Astrocyte of the spinal cord (primary cell): ENCODE results near the gene NELFE.

Source experiments
- DNase-seq: peaks from one replicate; pipeline ENCODE4 v3.0.0; 2011; ENCODE audit warnings: low read depth, low spot score
- H3K4me3 ChIP-seq: 2 replicates; pipeline ENCODE4 v1.5.1; 2011; ENCODE audit warnings: low read depth, mild to moderate bottlenecking, low read length, moderate library complexity
- in situ Hi-C: cut with HindIII; loops from 2 replicates; pipeline ENCODE4 v1.10.0; 2017; ENCODE audit warnings: low sequenced_read_pairs
- TF ChIP-seq, protein P1 (sequence below): IDR thresholded peaks from 2 replicates; pipeline ENCODE4 v1.5.1; 2012; ENCODE audit warnings: low read depth, mild to moderate bottlenecking, low read length, inconsistent platforms

NELFE gene

DNA sequence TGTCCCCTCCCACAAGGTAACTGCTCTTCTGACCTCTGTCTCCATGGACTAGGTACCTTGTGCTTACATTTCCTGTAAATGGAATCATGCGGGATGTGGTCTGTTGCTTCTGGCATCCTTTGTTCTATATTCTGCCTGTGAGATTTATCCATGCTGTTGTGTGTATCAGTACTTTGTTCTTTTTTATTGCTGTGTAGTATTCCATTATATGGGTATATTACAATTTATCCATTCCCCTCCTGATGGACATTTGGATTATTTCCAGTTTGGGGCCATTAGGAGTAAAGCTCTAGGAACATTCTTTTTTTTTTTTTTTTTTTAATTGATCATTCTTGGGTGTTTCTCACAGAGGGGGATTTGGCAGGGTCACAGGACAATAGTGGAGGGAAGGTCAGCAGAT, 27.8 kb downstream of the NELFE start:
- no peak overlapping the region for H3K4me3 ChIP-seq
- in situ Hi-C loops: no loop called here
- TF ChIP-seq, protein P1, sequence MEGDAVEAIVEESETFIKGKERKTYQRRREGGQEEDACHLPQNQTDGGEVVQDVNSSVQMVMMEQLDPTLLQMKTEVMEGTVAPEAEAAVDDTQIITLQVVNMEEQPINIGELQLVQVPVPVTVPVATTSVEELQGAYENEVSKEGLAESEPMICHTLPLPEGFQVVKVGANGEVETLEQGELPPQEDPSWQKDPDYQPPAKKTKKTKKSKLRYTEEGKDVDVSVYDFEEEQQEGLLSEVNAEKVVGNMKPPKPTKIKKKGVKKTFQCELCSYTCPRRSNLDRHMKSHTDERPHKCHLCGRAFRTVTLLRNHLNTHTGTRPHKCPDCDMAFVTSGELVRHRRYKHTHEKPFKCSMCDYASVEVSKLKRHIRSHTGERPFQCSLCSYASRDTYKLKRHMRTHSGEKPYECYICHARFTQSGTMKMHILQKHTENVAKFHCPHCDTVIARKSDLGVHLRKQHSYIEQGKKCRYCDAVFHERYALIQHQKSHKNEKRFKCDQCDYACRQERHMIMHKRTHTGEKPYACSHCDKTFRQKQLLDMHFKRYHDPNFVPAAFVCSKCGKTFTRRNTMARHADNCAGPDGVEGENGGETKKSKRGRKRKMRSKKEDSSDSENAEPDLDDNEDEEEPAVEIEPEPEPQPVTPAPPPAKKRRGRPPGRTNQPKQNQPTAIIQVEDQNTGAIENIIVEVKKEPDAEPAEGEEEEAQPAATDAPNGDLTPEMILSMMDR: no peak
- no peak for DNase-seq

DNA sequence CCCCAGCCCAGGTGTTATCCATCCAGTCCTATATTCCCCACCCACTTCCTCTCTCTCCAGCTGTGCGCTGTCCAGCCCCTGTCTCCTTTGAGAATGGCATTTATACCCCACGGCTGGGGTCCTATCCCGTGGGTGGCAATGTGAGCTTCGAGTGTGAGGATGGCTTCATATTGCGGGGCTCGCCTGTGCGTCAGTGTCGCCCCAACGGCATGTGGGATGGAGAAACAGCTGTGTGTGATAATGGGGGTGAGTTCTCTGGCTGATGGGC, 30.2 kb downstream of the NELFE start:
- in situ Hi-C loops: no loop called here
- TF ChIP-seq, protein P1: no peak
- no peak overlapping the region for H3K4me3 ChIP-seq
- DNase-seq: no peak

DNA sequence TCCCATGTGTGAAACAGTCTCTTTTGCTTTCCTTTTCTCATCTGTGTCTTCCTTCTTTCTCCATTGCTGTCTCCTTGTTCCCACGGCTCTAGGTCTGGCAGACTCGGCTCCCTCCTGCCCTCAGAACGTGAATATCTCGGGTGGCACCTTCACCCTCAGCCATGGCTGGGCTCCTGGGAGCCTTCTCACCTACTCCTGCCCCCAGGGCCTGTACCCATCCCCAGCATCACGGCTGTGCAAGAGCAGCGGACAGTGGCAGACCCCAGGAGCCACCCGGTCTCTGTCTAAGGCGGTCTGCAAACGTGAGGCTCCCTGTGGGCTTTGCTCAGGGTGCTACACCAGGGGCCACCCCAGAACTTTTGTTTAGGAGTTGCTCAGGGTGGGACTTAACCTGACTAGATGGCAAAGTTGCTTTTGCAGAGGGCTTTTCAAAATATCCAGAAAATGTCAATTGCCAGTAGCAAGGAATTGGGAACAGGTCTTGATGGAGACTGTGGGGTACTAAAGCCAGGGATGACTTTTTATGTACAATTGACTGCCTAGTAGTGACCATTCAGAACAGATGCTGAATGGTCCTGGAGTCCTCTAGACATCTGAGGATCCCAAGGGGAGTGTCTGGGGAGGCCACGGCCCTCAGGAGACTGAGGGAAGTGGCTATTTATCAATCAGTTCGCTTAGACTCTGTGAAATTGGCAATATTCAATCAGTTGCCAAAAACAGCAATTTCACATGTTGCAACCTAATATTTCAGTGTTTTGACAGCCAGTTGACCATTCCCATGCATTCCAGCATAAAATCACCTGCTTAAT, 30.7 kb downstream of the NELFE start:
- in situ Hi-C loops: no loop called here
- no peak overlapping the region for H3K4me3 ChIP-seq
- DNase-seq: no peak
- TF ChIP-seq, protein P1: no peak

DNA sequence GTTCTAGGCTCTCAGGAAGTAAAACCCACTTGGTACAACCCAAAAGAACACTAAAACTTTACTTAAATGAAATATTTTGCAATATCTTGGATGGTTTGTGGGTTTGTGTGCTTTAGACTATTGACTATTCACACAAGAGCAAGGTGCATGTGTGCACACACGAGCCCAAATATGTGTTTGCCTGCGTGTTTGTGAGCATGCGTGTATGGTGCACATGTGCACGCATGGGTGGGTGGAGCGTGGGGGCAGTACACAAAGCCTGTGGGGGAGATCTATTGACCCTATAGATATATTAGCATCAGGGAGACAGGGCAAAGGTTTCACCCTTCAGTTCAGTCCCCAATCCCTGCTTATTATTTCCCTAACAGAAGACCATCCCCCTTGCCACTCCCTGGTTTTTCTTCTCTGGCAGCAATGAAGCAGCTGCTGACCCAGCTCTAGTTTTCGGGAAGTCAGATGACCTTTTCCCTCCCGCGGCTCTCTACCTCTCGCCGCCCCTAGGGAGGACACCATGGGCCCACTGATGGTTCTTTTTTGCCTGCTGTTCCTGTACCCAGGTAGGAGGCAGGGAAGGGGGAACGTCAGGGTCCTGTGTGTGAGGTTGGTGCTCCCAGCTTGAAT, 31.4 kb downstream of the NELFE start, which contains the start of gene C2:
TSS of gene C2 (plus strand) at position 476 of the 621 bp plus-strand sequence. CDS start at position 512, 36 bp downstream.
- no peak for DNase-seq
- in situ Hi-C loops: no loop called here
- TF ChIP-seq, protein P1: no peak
- H3K4me3 ChIP-seq: no peak within 1 kb of the TSS

DNA sequence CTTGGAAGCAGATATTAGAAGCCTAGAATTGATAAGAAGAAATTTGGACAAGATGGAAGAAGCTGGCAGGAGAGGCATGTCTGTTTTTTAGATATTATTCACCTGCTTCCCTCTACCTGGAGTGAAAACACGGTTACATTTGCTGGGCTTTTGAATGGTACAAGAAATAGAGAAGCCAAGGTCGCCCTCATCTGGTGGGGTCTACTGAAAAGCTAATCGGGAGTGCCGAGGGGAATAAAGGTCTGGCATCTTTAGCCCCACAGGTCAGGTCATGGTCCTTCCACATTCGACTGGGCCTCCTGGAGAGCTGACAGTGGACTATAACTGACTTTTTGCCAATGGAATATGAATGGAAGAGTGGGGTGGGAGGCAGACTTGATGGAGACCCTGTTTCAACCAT, 35.8 kb downstream of the NELFE start:
- DNase-seq: no peak
- in situ Hi-C loops: no loop called here
- H3K4me3 ChIP-seq: no peak overlapping the region
- TF ChIP-seq, protein P1: no peak

DNA sequence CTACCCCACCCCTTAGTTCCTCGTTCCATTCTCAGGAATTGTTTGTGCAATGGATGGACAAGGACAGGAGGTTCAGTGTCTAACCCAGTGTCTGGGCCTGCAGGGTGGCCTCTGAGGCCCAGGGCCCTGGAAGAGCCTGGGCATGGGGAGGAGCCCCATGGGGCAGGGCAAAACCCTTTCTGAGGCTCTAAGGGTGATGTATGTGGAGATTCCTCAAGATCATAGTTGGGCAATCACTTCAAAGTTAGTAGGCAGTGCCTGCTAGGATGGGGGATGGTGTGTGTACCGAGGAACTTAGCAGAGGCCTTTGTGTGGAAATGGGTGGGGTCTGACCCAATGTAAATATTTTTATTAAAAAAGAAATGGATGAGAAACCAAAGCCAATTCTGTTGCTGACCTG, 38.0 kb downstream of the NELFE start:
- TF ChIP-seq, protein P1: no peak
- no peak overlapping the region for H3K4me3 ChIP-seq
- in situ Hi-C loops: no loop called here

More for the DNA sequence above, 38.0 kb downstream of the NELFE start:
- no peak for DNase-seq
